Nephron (organoid): ENCODE data around the gene CELF2.

Experiments
- H3K27ac Mint-ChIP-seq, 3 experiments: 2 replicates each; pipeline ENCODE4 v1.8.0; 2020; ENCODE audit warnings: mixed read lengths in 3 of 3, mild to moderate bottlenecking in 2 of 3, moderate library complexity in 1 of 3
- H3K27me3 Mint-ChIP-seq: 2 replicates; pipeline ENCODE4 v1.8.0; 2021; ENCODE audit warnings: low read depth, mild to moderate bottlenecking, moderate library complexity, mixed read lengths
- H3K36me3 Mint-ChIP-seq: 2 replicates; pipeline ENCODE4 v1.8.0; 2020; ENCODE audit warnings: low read depth, mixed read lengths
- H3K4me1 Mint-ChIP-seq: 2 replicates; pipeline ENCODE4 v1.8.0; 2020; ENCODE audit warnings: mixed read lengths
- H3K4me3 Mint-ChIP-seq, 3 experiments: 2 replicates each; pipeline ENCODE4 v1.8.0; 2020; ENCODE audit warnings: mild to moderate bottlenecking in 3 of 3, mixed read lengths in 3 of 3, moderate library complexity in 2 of 3
- H3K9me3 Mint-ChIP-seq: 2 replicates; pipeline ENCODE4 v1.8.0; 2020; ENCODE audit warnings: mixed read lengths
- CTCF ChIP-seq, 3 experiments: fragments of 200-600 bp; sonication (generic); IDR thresholded peaks; one replicate each; pipeline ENCODE4 v1.5.0; 2021; ENCODE audit warnings: antibody characterized with exemption in 3 of 3; ENCODE audit not compliant: unreplicated experiment in 3 of 3

CELF2 gene

GRCh38 chr10:11148142-11149028 is 130.7 kb downstream of the CELF2 start:
- no peak for TF ChIP-seq CTCF (IDR thresholded peaks at IDR 0.05; ENCODE audit: unreplicated experiment in 3 of 3)
- Mint-ChIP-seq H3K4me1 (peaks cover 82% of the 10 kb centered on the region), H3K27me3 (peaks cover 12% of the 10 kb centered on the region), H3K36me3 (no peaks in the 10 kb centered on the region), H3K27ac (peak overlapping the region; percentile 36 to 88 (median 54)), H3K9me3 (no peaks in the 10 kb centered on the region), H3K4me3 (no peak overlapping the region)

GRCh38 chr10:11149807-11150141 is 132.1 kb downstream of the CELF2 start:
- TF ChIP-seq CTCF (IDR thresholded peaks at IDR 0.05; ENCODE audit: unreplicated experiment in 3 of 3) = no peak
- Mint-ChIP-seq H3K27ac (peak overlapping the region; percentile 54 to 88 (median 75)), H3K4me1 (peaks cover 89% of the 10 kb centered on the region), H3K4me3 (peak overlapping the region in 1 of 3 experiments; percentile 9), H3K9me3 (no peaks in the 10 kb centered on the region), H3K27me3 (peaks cover 14% of the 10 kb centered on the region), H3K36me3 (no peaks in the 10 kb centered on the region)

GRCh38 chr10:11150231-11150731 is 132.6 kb downstream of the CELF2 start:
- TF ChIP-seq CTCF (IDR thresholded peaks at IDR 0.05; ENCODE audit: unreplicated experiment in 3 of 3) = no peak
- Mint-ChIP-seq H3K4me3 (no peak overlapping the region), H3K36me3 (no peaks in the 10 kb centered on the region), H3K27me3 (peaks cover 15% of the 10 kb centered on the region), H3K4me1 (peaks cover 90% of the 10 kb centered on the region), H3K27ac (peak overlapping the region; percentile 54 to 88 (median 75)), H3K9me3 (no peaks in the 10 kb centered on the region)

GRCh38 chr10:11150879-11151415 is 133.3 kb downstream of the CELF2 start:
- Mint-ChIP-seq H3K27me3 (peaks cover 15% of the 10 kb centered on the region), H3K9me3 (no peaks in the 10 kb centered on the region)
- no peak for TF ChIP-seq CTCF (IDR thresholded peaks at IDR 0.05; ENCODE audit: unreplicated experiment in 3 of 3)

GRCh38 chr10:11152801-11153200 is 135.1 kb downstream of the CELF2 start:
- Mint-ChIP-seq H3K4me1 (peaks cover 91% of the 10 kb centered on the region), H3K36me3 (no peaks in the 10 kb centered on the region), H3K27ac (no peak overlapping the region), H3K27me3 (peaks cover 21% of the 10 kb centered on the region), H3K9me3 (no peaks in the 10 kb centered on the region), H3K4me3 (no peak overlapping the region)
- TF ChIP-seq CTCF (IDR thresholded peaks at IDR 0.05; ENCODE audit: unreplicated experiment in 3 of 3) = no peak

More at GRCh38 chr10:11150879-11151415, 133.3 kb downstream of the CELF2 start:
- H3K4me1 Mint-ChIP-seq = peaks cover 91% of the 10 kb centered on the region
- H3K27ac Mint-ChIP-seq = peak overlapping the region; percentile 14 to 88 (median 37)
- H3K36me3 Mint-ChIP-seq = no peaks in the 10 kb centered on the region
- H3K4me3 Mint-ChIP-seq = no peak overlapping the region
